Left cardiac atrium (tissue), 4 donors: ENCODE data around the gene TXNIP. TPM values are rescaled to one million over a fixed set of nuclear protein-coding genes. Genes with fewer than 3 reads are reported as not detected.
A peak's percentile ranks its signal among the peaks of the same experiment; 100 is the strongest.

Experiments
- ATAC-seq, 2 donors: fragments of 200-7000 bp; cut with Tn5 transposase; one replicate each; pipeline ENCODE4 v1.9.1; 2020; ENCODE audit warnings: mild to moderate bottlenecking in 2 of 2, moderate library complexity in 2 of 2
- DNase-seq: peaks from one replicate; pipeline ENCODE4 v3.0.0-alpha.2; 2020
- intact Hi-C, 2 donors: fragments of 100-400 bp; cut with DNase I; formaldehyde crosslinking; loops; one replicate each; pipeline versions ENCODE4 v1.14.1 to v1.15.1; 2022 to 2023
- total RNA-seq, 2 donors: library from RNA; stranded (reverse); fragmentation: NEBNext Ultra II Directional; extraction: Animal tissue kit (Norgen Biotek cat#: 25700); gene quantifications; one replicate each; pipeline ENCODE4 v1.2.1, GENCODE V29; 2021
- donor health status: DM: no; HTN: yes; CAD: no.
- donor health status: DM: no; HTN: yes; CAD: no; lungs with severe emphysema.
- donor health status: DM: yes; HTN: yes; CAD: no.
- donor health status: Dilated cardiomyopathy.

The TXNIP gene
- total RNA-seq, 2 donors from 2014 or later: 602 to 909 TPM

- DNase-seq (no peak), ATAC-seq (peak in 1 of 2 donors; percentile 1)
- intact Hi-C loops: no loop called here
These were observed 4.5 kb downstream of the TXNIP start for GRCh38 chr1:145991735-145992412.

- ATAC-seq (peak; percentile 10 to 13), DNase-seq (no peak)
- intact Hi-C loops: no loop called here
These were observed 6.0 kb downstream of the TXNIP start for GRCh38 chr1:145990249-145990855.

DNA sequence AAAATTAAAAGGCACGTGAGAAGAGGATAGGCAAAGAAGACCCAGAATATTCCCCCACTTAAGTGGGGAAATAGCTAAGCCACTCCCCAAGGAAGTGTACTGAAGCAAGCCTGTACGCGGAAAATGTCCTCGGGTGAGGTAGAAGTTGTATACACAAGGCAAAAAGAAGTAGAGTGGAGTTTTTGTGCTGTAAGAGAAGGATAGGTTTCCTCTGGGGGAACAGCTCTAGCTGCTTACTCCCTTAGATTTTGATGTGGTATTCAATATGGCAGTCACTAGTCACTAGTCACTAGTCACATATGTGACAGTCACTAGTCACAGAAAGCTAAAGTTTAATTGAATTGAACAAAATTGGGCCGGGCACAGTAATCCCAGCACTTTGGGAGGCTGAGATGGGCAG, 7.6 kb downstream of the TXNIP start:
- no peak for DNase-seq
- ATAC-seq: no peak
- intact Hi-C loops: no loop called here

DNA sequence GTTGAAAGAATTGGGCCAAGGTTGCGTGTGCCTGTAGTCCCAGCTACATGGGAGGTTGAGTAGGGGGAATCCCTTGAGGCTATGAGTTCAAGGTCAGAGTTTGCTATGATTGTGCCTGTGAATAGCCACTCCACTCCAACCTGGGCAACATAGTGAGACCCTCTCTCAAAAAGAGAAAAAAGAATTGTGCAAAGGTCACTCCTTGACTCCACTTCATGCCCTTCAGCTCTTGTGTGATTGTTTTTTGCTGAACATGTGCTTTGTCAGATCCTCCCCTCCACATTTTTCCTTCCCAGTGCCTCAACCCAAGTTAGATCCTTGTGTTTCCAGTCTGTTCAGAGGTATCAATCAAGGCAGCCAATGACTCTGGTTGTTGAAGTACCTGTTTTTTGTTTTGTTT, 8.5 kb downstream of the TXNIP start:
- DNase-seq (no peak), ATAC-seq (no peak)
- intact Hi-C loops: no loop called here

- DNase-seq: no peak
- intact Hi-C loops: no loop called here
- ATAC-seq: no peak
These were observed 9.8 kb downstream of the TXNIP start for GRCh38 chr1:145986551-145986950.

- ATAC-seq (peak; percentile 57), DNase-seq (peak; percentile 56)
- intact Hi-C loops: no loop called here
These were observed 10.6 kb downstream of the TXNIP start for GRCh38 chr1:145985502-145986439.

GRCh38 chr1:145985129-145985501, 11.3 kb downstream of the TXNIP start:
- ATAC-seq (peak; percentile 1 to 4), DNase-seq (no peak)
- intact Hi-C loops: no loop called here

DNA sequence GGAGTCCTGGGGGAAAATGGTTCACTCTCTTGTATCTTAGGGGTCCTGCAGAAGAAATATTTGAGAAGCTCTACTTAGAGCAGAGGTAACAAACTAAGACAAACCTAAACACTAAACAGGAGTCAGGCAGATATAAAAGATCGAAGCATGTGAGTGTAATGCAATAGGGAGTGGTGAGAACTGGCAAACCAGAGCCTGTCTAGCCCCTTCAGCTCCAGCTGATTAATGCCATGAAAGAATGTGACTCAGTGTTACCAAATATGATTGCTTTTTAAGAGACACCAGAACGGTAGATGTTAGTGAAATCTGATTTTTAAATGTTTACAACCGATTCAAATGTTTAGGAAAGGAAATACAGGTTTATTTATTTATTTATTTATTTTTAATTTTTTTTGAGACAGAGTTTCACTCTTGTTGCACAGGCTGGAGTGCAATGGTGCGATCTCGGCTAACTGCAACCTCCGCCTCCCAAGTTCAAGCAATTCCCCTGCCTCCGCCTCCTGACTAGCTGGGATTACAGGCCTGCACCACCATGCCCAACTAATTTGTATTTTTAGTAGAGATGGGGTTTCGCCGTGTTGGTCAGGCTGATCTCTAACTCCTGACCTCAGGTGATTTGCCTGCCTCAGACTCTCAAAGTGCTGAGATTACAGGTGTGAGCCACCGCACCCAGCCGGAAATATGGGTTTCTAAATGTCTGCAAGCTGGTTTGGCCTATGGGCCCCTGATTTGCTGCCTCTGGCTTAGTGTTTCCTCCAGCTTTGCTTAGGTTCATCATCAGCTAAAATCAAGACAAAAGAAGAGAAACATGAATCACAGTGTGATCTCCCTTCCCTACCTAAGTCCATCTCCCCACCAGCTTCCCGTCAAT, 12.2 kb downstream of the TXNIP start:
- intact Hi-C loops: no loop called here
- ATAC-seq: no peak

GRCh38 chr1:145983206-145983675, 13.1 kb downstream of the TXNIP start:
- intact Hi-C loops: no loop called here
- DNase-seq (peak; percentile 45), ATAC-seq (peak in 1 of 2 donors; percentile 2)

More for the DNA sequence above, 12.2 kb downstream of the TXNIP start:
- DNase-seq: no peak

GRCh38 chr1:145982010-145982723, 14.2 kb downstream of the TXNIP start:
- intact Hi-C loops: no loop called here
- DNase-seq (peak; percentile 53), ATAC-seq (no peak)

DNA sequence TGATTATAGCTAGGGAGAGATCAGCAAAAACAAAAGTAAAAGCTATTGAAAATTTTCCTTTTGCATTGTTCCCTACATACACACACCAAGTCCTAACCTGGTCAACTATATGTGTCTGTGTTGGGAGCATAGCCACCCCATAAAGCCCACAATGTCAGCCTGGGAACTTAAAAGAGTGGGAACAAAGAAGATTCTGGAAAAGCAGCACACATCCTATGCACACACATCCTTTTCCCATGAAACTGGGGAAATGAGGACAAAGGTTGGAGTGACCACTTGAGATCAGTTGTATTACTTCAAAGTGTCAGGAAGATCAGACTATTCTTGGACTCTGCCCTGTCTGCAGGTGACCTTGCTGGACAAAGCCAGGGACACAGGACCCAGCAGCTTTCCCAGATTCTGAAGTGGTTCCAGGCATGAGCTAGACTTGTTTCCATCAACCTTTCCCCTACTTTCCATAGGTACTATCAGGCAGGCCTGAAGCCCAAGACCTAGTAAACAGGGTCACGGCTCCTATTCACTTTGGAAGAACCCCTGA, 15.9 kb downstream of the TXNIP start:
- peak in 1 of 2 donors; percentile 7 for ATAC-seq
- DNase-seq: peak; percentile 40
- intact Hi-C loops: no loop called here

- peak; percentile 3 to 8 for ATAC-seq
These were observed 16.5 kb downstream of the TXNIP start for GRCh38 chr1:145979746-145980456.

GRCh38 chr1:145978854-145979745, 17.3 kb downstream of the TXNIP start:
- peak; percentile 94 for DNase-seq
- intact Hi-C loops: loop anchor here (2.0 to 5.0 kb wide), 2 partner anchors 18 to 33 kb away; partner anchors contain the start of gene TXNIP (in 1 of the 2)

More at GRCh38 chr1:145979746-145980456, 16.5 kb downstream of the TXNIP start:
- intact Hi-C loops: loop anchor here (2.0 to 5.0 kb wide), 2 partner anchors 17 to 32 kb away; partner anchors contain the start of gene TXNIP (in 1 of the 2)
- DNase-seq: no peak

DNA sequence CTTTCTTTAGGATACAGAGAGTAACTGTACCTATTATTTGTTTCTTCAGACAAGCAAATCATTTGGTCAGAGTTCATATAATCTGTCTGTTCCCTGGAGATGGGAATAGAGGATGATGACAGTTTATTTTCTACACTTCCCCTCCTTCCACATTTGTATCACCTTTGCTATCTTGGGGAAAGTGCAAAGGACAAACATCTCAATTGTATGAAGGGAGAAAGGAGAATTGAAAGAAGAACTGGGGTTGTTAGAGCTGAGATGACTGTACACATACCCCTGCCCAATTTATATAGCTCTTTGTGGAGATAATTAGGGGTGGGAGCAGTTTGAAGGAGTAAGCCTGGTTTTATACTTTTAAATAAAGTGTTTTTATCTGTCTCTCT, 17.9 kb downstream of the TXNIP start:
- DNase-seq: no peak
- intact Hi-C loops: loop anchor here (2.0 to 5.0 kb wide), 2 partner anchors 18 to 34 kb away; partner anchors contain the start of gene TXNIP (in 1 of the 2)
- ATAC-seq: no peak

More at GRCh38 chr1:145978854-145979745, 17.3 kb downstream of the TXNIP start:
- peak; percentile 95 for ATAC-seq

- intact Hi-C loops: loop anchor here (2.0 to 5.0 kb wide), 3 partner anchors 19 to 35 kb away; partner anchors contain the start of gene TXNIP (in 1 of the 2)
- ATAC-seq (peak; percentile 27 to 40), DNase-seq (peak; percentile 87)
These were observed 18.6 kb downstream of the TXNIP start for GRCh38 chr1:145977486-145978470.
